ENCODE measurements around the gene MEGF11. TPM values are rescaled to one million over a fixed set of nuclear protein-coding genes. Genes with fewer than 3 reads are reported as not detected.

The MEGF11 gene
- total RNA-seq, 3 donors from 2014 or later (not counting 1 experiment from before 2014, with no cell fraction given) = not detected

DNA sequence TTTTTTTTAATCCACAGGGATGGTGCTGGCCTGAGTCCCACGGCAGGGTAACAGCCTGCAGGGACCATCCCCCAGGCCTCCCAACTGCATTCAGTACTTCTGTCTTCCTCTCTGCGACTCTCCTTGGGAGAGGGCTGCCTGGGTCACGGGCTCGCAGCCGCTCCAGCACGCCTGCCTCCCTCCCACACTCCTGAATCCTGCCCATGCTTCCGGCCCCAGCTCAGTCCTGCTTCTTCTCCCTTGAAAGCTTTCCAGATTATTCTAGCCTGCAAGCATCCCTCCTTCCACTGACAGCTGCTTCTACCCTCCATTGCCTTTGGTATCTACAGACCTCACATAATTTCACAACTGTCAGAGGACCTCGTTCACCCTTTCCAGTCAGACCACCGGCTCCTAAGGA lies 32.4 kb downstream of the MEGF11 start:
- Mint-ChIP-seq H3K4me3 (no peak overlapping the region), H3K9me3 (no peaks in the 10 kb centered on the region), H3K36me3 (no peaks in the 10 kb centered on the region), H3K27me3 (ENCODE audit: low read depth in 2 of 2) (peaks cover 10 to 19% of the 10 kb centered on the region in 2 donors), H3K4me1 (no peaks in the 10 kb centered on the region), H3K27ac (no peak overlapping the region)
- Histone ChIP-seq H3K27me3 (ENCODE audit: control insufficient read depth, insufficient read depth, low read length) (no peaks in the 10 kb centered on the region), H3K4me1 (ENCODE audit: control insufficient read depth, insufficient read depth, low read length) (no peaks in the 10 kb centered on the region), H3K27ac (ENCODE audit: low read length) (no peak overlapping the region), H3K9me3 (ENCODE audit: control insufficient read depth, insufficient read depth, low read length) (no peaks in the 10 kb centered on the region), H3K4me3 (ENCODE audit: low read length) (no peak overlapping the region), H3K36me3 (ENCODE audit: control insufficient read depth, insufficient read depth, low read length) (no peaks in the 10 kb centered on the region)
- no peak for ATAC-seq
- TF ChIP-seq, protein P1, sequence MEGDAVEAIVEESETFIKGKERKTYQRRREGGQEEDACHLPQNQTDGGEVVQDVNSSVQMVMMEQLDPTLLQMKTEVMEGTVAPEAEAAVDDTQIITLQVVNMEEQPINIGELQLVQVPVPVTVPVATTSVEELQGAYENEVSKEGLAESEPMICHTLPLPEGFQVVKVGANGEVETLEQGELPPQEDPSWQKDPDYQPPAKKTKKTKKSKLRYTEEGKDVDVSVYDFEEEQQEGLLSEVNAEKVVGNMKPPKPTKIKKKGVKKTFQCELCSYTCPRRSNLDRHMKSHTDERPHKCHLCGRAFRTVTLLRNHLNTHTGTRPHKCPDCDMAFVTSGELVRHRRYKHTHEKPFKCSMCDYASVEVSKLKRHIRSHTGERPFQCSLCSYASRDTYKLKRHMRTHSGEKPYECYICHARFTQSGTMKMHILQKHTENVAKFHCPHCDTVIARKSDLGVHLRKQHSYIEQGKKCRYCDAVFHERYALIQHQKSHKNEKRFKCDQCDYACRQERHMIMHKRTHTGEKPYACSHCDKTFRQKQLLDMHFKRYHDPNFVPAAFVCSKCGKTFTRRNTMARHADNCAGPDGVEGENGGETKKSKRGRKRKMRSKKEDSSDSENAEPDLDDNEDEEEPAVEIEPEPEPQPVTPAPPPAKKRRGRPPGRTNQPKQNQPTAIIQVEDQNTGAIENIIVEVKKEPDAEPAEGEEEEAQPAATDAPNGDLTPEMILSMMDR (IDR thresholded peaks at IDR 0.05) = no peak
- intact Hi-C loops (cut with micrococcal nuclease) = no loop called here
- no peak for DNase-seq
- WGBS (ENCODE audit: insufficient coverage) = 84% methylated on average over 9 of the region's 9 CpGs

DNA sequence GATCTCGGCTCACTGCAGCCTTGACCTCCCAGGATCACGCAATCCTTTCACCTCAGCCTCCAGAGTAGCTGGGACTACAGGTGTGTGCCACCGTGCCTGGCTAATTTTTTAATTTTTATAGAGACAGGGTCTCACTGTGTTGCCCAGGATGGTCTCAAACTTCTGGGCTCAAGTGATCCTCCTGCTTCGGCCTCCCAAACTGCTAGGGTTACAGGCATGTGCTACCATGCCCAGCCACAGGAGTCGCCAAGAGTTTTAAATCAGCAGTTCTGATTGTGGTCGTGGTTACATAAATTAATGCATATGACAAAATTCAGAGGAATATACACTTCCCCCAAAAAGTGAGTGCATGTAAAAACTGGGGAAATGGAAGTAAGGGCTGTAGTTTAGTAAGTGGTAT lies 32.9 kb downstream of the MEGF11 start:
- Mint-ChIP-seq H3K36me3 (no peaks in the 10 kb centered on the region), H3K4me3 (no peak overlapping the region), H3K4me1 (no peaks in the 10 kb centered on the region), H3K27me3 (ENCODE audit: low read depth in 2 of 2) (peaks cover 10 to 19% of the 10 kb centered on the region in 2 donors), H3K9me3 (no peaks in the 10 kb centered on the region), H3K27ac (no peak overlapping the region)
- no peaks in the 10 kb centered on the region for H3K27me3 ChIP-seq (ENCODE audit: control insufficient read depth, insufficient read depth, low read length)
- TF ChIP-seq, protein P1 (IDR thresholded peaks at IDR 0.05) = no peak
- no peaks in the 10 kb centered on the region for H3K4me1 ChIP-seq (ENCODE audit: control insufficient read depth, insufficient read depth, low read length)
- intact Hi-C loops (cut with micrococcal nuclease) = no loop called here
- no peaks in the 10 kb centered on the region for H3K9me3 ChIP-seq (ENCODE audit: control insufficient read depth, insufficient read depth, low read length)
- 75% methylated on average over 5 of the region's 6 CpGs for WGBS (ENCODE audit: insufficient coverage)
- H3K4me3 ChIP-seq (ENCODE audit: low read length) = no peak overlapping the region
- ATAC-seq (no peak), DNase-seq (no peak)
- no peaks in the 10 kb centered on the region for H3K36me3 ChIP-seq (ENCODE audit: control insufficient read depth, insufficient read depth, low read length)
- H3K27ac ChIP-seq (ENCODE audit: low read length) = no peak overlapping the region

DNA sequence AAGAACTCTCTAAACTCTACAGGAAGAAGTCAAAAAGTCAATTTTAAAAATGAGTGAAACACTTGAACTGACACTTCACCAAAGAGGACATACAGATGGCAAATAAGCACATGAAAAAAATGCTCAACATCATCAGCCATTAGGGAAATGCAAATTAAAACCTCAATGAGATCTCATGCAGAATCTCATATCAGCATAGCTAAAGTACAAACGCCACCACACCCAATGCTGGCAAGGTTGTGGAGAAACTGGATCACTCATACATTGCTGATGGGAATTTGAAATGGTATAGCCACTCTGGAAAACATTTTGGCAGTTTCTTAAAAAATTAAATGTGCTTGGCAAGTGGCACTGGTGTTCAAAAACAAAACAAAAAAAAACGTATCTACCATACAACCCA lies 34.2 kb downstream of the MEGF11 start:
- Histone ChIP-seq H3K4me1 (ENCODE audit: control insufficient read depth, insufficient read depth, low read length) (no peaks in the 10 kb centered on the region), H3K27me3 (ENCODE audit: control insufficient read depth, insufficient read depth, low read length) (no peaks in the 10 kb centered on the region), H3K36me3 (ENCODE audit: control insufficient read depth, insufficient read depth, low read length) (no peaks in the 10 kb centered on the region), H3K27ac (ENCODE audit: low read length) (no peak overlapping the region), H3K4me3 (ENCODE audit: low read length) (no peak overlapping the region), H3K9me3 (ENCODE audit: control insufficient read depth, insufficient read depth, low read length) (no peaks in the 10 kb centered on the region)
- WGBS (ENCODE audit: insufficient coverage) = no CpG with 5 or more reads among the region's 2 CpGs
- Mint-ChIP-seq H3K27me3 (ENCODE audit: low read depth in 2 of 2) (peaks cover 14 to 19% of the 10 kb centered on the region in 2 donors), H3K27ac (no peak overlapping the region), H3K4me3 (no peak overlapping the region), H3K4me1 (no peaks in the 10 kb centered on the region), H3K36me3 (no peaks in the 10 kb centered on the region), H3K9me3 (no peaks in the 10 kb centered on the region)
- ATAC-seq (no peak), DNase-seq (no peak)
- intact Hi-C loops (cut with micrococcal nuclease) = no loop called here
- TF ChIP-seq, protein P1 (IDR thresholded peaks at IDR 0.05) = no peak

DNA sequence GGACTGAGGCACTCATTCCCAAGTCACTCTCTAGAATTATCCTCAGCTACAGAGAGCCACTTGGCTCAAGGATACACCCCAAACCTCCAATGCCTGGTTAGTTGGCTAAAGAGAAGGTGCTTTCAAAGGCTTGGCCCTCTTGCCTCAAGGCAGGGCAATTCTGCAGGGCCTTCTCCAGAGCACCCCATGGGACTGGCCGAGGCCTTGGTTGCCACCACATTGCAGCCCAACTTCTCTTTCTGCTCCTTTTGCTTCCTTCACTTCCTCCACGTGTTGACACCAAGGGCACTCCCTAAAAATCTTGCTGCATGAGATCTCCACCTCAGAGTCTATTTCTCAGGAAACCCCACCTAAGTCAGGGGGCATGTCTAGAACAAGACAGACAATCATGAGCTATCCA lies 36.7 kb downstream of the MEGF11 start:
- H3K4me3 Mint-ChIP-seq = no peak overlapping the region
- 27% methylated on average over 2 of the region's 2 CpGs for WGBS (ENCODE audit: insufficient coverage)
- ATAC-seq = no peak

More for the DNA sequence above, 36.7 kb downstream of the MEGF11 start:
- TF ChIP-seq, protein P1 (IDR thresholded peaks at IDR 0.05) = no peak
- no peak for DNase-seq
- intact Hi-C loops (cut with micrococcal nuclease) = no loop called here
- Mint-ChIP-seq H3K27me3 (ENCODE audit: low read depth in 2 of 2) (peaks cover 8 to 12% of the 10 kb centered on the region in 2 donors), H3K27ac (no peak overlapping the region), H3K9me3 (no peaks in the 10 kb centered on the region), H3K4me1 (no peaks in the 10 kb centered on the region), H3K36me3 (no peaks in the 10 kb centered on the region)
- no peaks in the 10 kb centered on the region for H3K4me1 ChIP-seq (ENCODE audit: control insufficient read depth, insufficient read depth, low read length)
- H3K36me3 ChIP-seq (ENCODE audit: control insufficient read depth, insufficient read depth, low read length) = no peaks in the 10 kb centered on the region
- H3K27ac ChIP-seq (ENCODE audit: low read length) = no peak overlapping the region
- H3K27me3 ChIP-seq (ENCODE audit: control insufficient read depth, insufficient read depth, low read length) = no peaks in the 10 kb centered on the region
- H3K4me3 ChIP-seq (ENCODE audit: low read length) = no peak overlapping the region
- H3K9me3 ChIP-seq (ENCODE audit: control insufficient read depth, insufficient read depth, low read length) = no peaks in the 10 kb centered on the region
